GM18511 (cell line): ENCODE measurements around the gene CACNB4.
"Not testable (repeated sequence)": the region's sequence is repeated elsewhere in the genome, so short reads cannot be mapped to it uniquely, and the experiment has no call there.

Source experiments
- ATAC-seq: cut with Tn5 transposase; IDR thresholded peaks from one replicate; pipeline ENCODE4 v1.9.1; 2021; ENCODE audit warnings: mild to moderate bottlenecking, moderate library complexity; ENCODE audit not compliant: unreplicated experiment

Gene CACNB4

GRCh38 chr2:151914989-151915628 is 183.7 kb downstream of the CACNB4 start:
- no peak for ATAC-seq

- no peak for ATAC-seq
Observed at GRCh38 chr2:151908204-151908882, 190.5 kb downstream of the CACNB4 start.

GRCh38 chr2:151907286-151908203 is 191.3 kb downstream of the CACNB4 start:
- ATAC-seq, result no peak

GRCh38 chr2:151906633-151906998 is 192.2 kb downstream of the CACNB4 start:
- ATAC-seq, result no peak

GRCh38 chr2:151905963-151906632 is 192.7 kb downstream of the CACNB4 start:
- peak; percentile 70 for ATAC-seq

- no peak for ATAC-seq
Observed at GRCh38 chr2:151904807-151905206, 194.0 kb downstream of the CACNB4 start.

GRCh38 chr2:151904021-151904420 is 194.8 kb downstream of the CACNB4 start:
- ATAC-seq, result no peak

GRCh38 chr2:151902829-151903228 is 196.0 kb downstream of the CACNB4 start:
- no peak for ATAC-seq

- ATAC-seq, result no peak
Observed at GRCh38 chr2:151900331-151900730, 198.5 kb downstream of the CACNB4 start.

GRCh38 chr2:151899156-151899555 is 199.7 kb downstream of the CACNB4 start:
- no peak for ATAC-seq

GRCh38 chr2:151891566-151892194 is 207.2 kb downstream of the CACNB4 start:
- ATAC-seq, result no peak

- ATAC-seq, result no peak
Observed at GRCh38 chr2:151887164-151887563, 211.7 kb downstream of the CACNB4 start.

- ATAC-seq, result no peak
Observed at GRCh38 chr2:151886241-151886640, 212.6 kb downstream of the CACNB4 start.

- no peak for ATAC-seq
Observed at GRCh38 chr2:151882786-151883445, 215.9 kb downstream of the CACNB4 start.

GRCh38 chr2:151881342-151881741 is 217.5 kb downstream of the CACNB4 start:
- ATAC-seq, result no peak

GRCh38 chr2:151880586-151880985 is 218.3 kb downstream of the CACNB4 start:
- ATAC-seq, result no peak

GRCh38 chr2:151878655-151879563 is 219.9 kb downstream of the CACNB4 start:
- ATAC-seq, result peak; percentile 50

- no peak for ATAC-seq
Observed at GRCh38 chr2:151878204-151878603, 220.6 kb downstream of the CACNB4 start.

- ATAC-seq, result not testable (repeated sequence)
Observed at GRCh38 chr2:151875631-151876030, 223.2 kb downstream of the CACNB4 start.
